ENCODE data around the gene ATXN1. TPM values are rescaled to one million over a fixed set of nuclear protein-coding genes. Genes with fewer than 3 reads are reported as not detected.
A peak's percentile ranks its signal among the peaks of the same experiment; 100 is the strongest.
"Not testable (repeated sequence)": the region's sequence is repeated elsewhere in the genome, so short reads cannot be mapped to it uniquely, and the experiment has no call there.

Gene ATXN1
- total RNA-seq, 1 donor from 2014 or later, result 59.8 TPM

GRCh38 chr6:16619777-16620176 is 141.5 kb downstream of the ATXN1 start:
- ChIA-PET POLR2A (interaction anchor here (0.8 kb wide), 1 partner anchor 43 kb away, joined by 3 read pairs; no protein-coding TSS in a partner anchor), CTCF (no interaction called here)
- no peak overlapping the region for H3K27ac Mint-ChIP-seq
- intact Hi-C loops (cut with micrococcal nuclease), result no loop called here
- no peak for ATAC-seq (ENCODE audit: low read depth)
- H3K9me3 Mint-ChIP-seq, result no peaks in the 10 kb centered on the region
- TF ChIP-seq CTCF (IDR thresholded peaks at IDR 0.05), result no peak
- no peaks in the 10 kb centered on the region for H3K36me3 Mint-ChIP-seq (ENCODE audit: low read depth)
- no peak for DNase-seq
- H3K27me3 Mint-ChIP-seq, result no peaks in the 10 kb centered on the region
- H3K4me3 Mint-ChIP-seq, result no peak overlapping the region
- H3K4me1 Mint-ChIP-seq, result peaks cover 20% of the 10 kb centered on the region

- ATAC-seq (ENCODE audit: low read depth), result no peak
- Mint-ChIP-seq H3K27me3 (no peaks in the 10 kb centered on the region), H3K9me3 (no peaks in the 10 kb centered on the region), H3K36me3 (ENCODE audit: low read depth) (no peaks in the 10 kb centered on the region), H3K4me3 (no peak overlapping the region), H3K4me1 (peaks cover 20% of the 10 kb centered on the region), H3K27ac (no peak overlapping the region)
- TF ChIP-seq CTCF (IDR thresholded peaks at IDR 0.05), result no peak
- CTCF ChIA-PET, result no interaction called here
- intact Hi-C loops (cut with micrococcal nuclease), result no loop called here
- no peak for DNase-seq
- POLR2A ChIA-PET, result no interaction called here
These were observed 142.3 kb downstream of the ATXN1 start for GRCh38 chr6:16618962-16619361.

- H3K36me3 Mint-ChIP-seq (ENCODE audit: low read depth); ATAC-seq (ENCODE audit: low read depth); intact Hi-C loops (cut with micrococcal nuclease); H3K4me1 Mint-ChIP-seq; CTCF ChIA-PET; H3K4me3 Mint-ChIP-seq; H3K9me3 Mint-ChIP-seq; H3K27me3 Mint-ChIP-seq; DNase-seq; POLR2A ChIA-PET; H3K27ac Mint-ChIP-seq: not testable (repeated sequence)
These were observed 146.0 kb downstream of the ATXN1 start for GRCh38 chr6:16615215-16615614.

GRCh38 chr6:16614143-16614542 is 147.1 kb downstream of the ATXN1 start:
- H3K36me3 Mint-ChIP-seq (ENCODE audit: low read depth); intact Hi-C loops (cut with micrococcal nuclease); H3K27ac Mint-ChIP-seq; ATAC-seq (ENCODE audit: low read depth); H3K9me3 Mint-ChIP-seq; POLR2A ChIA-PET; H3K4me1 Mint-ChIP-seq; H3K4me3 Mint-ChIP-seq; CTCF ChIA-PET; DNase-seq; H3K27me3 Mint-ChIP-seq: not testable (repeated sequence)

GRCh38 chr6:16613504-16613903 is 147.8 kb downstream of the ATXN1 start:
- H3K4me3 Mint-ChIP-seq; DNase-seq; H3K27ac Mint-ChIP-seq; H3K4me1 Mint-ChIP-seq; H3K9me3 Mint-ChIP-seq; H3K36me3 Mint-ChIP-seq (ENCODE audit: low read depth); ATAC-seq (ENCODE audit: low read depth); intact Hi-C loops (cut with micrococcal nuclease); H3K27me3 Mint-ChIP-seq; CTCF ChIA-PET: not testable (repeated sequence)
- POLR2A ChIA-PET, result interaction anchor here (0.7 kb wide), 1 partner anchor 38 kb away, joined by 3 read pairs; no protein-coding TSS in a partner anchor

- no peaks in the 10 kb centered on the region for H3K9me3 Mint-ChIP-seq
- no peak overlapping the region for H3K4me3 Mint-ChIP-seq
- no peaks in the 10 kb centered on the region for H3K27me3 Mint-ChIP-seq
- TF ChIP-seq CTCF (IDR thresholded peaks at IDR 0.05), result no peak
- POLR2A ChIA-PET, result no interaction called here
- H3K27ac Mint-ChIP-seq, result no peak overlapping the region
- ATAC-seq (ENCODE audit: low read depth) (no peak), DNase-seq (no peak)
- peaks cover 5% of the 10 kb centered on the region for H3K36me3 Mint-ChIP-seq (ENCODE audit: low read depth)
- intact Hi-C loops (cut with micrococcal nuclease), result no loop called here
- H3K4me1 Mint-ChIP-seq, result peaks cover 6% of the 10 kb centered on the region
- CTCF ChIA-PET, result no interaction called here
These were observed 152.8 kb downstream of the ATXN1 start for GRCh38 chr6:16608444-16608843.

GRCh38 chr6:16602035-16602434 is 159.2 kb downstream of the ATXN1 start:
- POLR2A ChIA-PET, result interaction anchor here (0.5 to 3.5 kb wide), 10 partner anchors 10 to 297 kb away, joined by 3 to 19 read pairs (median 4); no protein-coding TSS in a partner anchor
- no peaks in the 10 kb centered on the region for H3K27me3 Mint-ChIP-seq
- peaks cover 29% of the 10 kb centered on the region for H3K4me1 Mint-ChIP-seq
- peak overlapping the region; percentile 12 for H3K4me3 Mint-ChIP-seq
- peak; percentile 99 for ATAC-seq (ENCODE audit: low read depth)
- peaks cover 3% of the 10 kb centered on the region for H3K36me3 Mint-ChIP-seq (ENCODE audit: low read depth)
- intact Hi-C loops (cut with micrococcal nuclease), result loop anchor here (1.0 to 5.0 kb wide), 3 partner anchors 11 to 295 kb away; no protein-coding TSS in a partner anchor
- CTCF ChIA-PET, result interaction anchor here (0.9 to 1.4 kb wide), 4 partner anchors 64 to 161 kb away, joined by 3 to 4 read pairs (median 3); no protein-coding TSS in a partner anchor
- TF ChIP-seq CTCF (IDR thresholded peaks at IDR 0.05), result no peak
- no peak for DNase-seq
- no peaks in the 10 kb centered on the region for H3K9me3 Mint-ChIP-seq
- H3K27ac Mint-ChIP-seq, result no peak overlapping the region

All from activated B cell treated with CpG ODN at 0.5 μM for 24 hours (primary cell).